Measurements from ENCODE around the gene TMIGD2.

The TMIGD2 gene

GRCh38 chr19:4326837-4327251, 24.7 kb upstream of the TMIGD2 start:
- DNase-seq (ENCODE audit: low read depth in 2 of 2) = no peak

- no peak for DNase-seq (ENCODE audit: low read depth in 2 of 2)
These were observed 24.1 kb upstream of the TMIGD2 start for GRCh38 chr19:4326215-4326836.

GRCh38 chr19:4324228-4324627, 22.0 kb upstream of the TMIGD2 start:
- no peak for DNase-seq (ENCODE audit: low read depth in 2 of 2)

GRCh38 chr19:4323692-4324091, 21.5 kb upstream of the TMIGD2 start:
- no peak for DNase-seq (ENCODE audit: low read depth in 2 of 2)

GRCh38 chr19:4322942-4323665, 20.9 kb upstream of the TMIGD2 start:
- DNase-seq (ENCODE audit: low read depth in 2 of 2) = no peak

GRCh38 chr19:4320419-4320818, 18.2 kb upstream of the TMIGD2 start:
- no peak for DNase-seq (ENCODE audit: low read depth in 2 of 2)

GRCh38 chr19:4319067-4319718, 17.0 kb upstream of the TMIGD2 start:
- DNase-seq (ENCODE audit: low read depth in 2 of 2) = no peak

- DNase-seq (ENCODE audit: low read depth in 2 of 2) = no peak
These were observed 16.3 kb upstream of the TMIGD2 start for GRCh38 chr19:4318460-4318859.

GRCh38 chr19:4316956-4317355, 14.8 kb upstream of the TMIGD2 start:
- no peak for DNase-seq (ENCODE audit: low read depth in 2 of 2)

- no peak for DNase-seq (ENCODE audit: low read depth in 2 of 2)
These were observed 11.8 kb upstream of the TMIGD2 start for GRCh38 chr19:4313847-4314490.

GRCh38 chr19:4310247-4311121, 8.3 kb upstream of the TMIGD2 start:
- DNase-seq (ENCODE audit: low read depth in 2 of 2) = no peak

- DNase-seq (ENCODE audit: low read depth in 2 of 2) = no peak
These were observed 3.5 kb upstream of the TMIGD2 start for GRCh38 chr19:4305659-4306058.

- DNase-seq (ENCODE audit: low read depth in 2 of 2) = no peak
These were observed 3.0 kb upstream of the TMIGD2 start for GRCh38 chr19:4305257-4305612.

GRCh38 chr19:4304538-4305256, 2.5 kb upstream of the TMIGD2 start, which contains the start of gene FSD1:
Gene FSD1, plus strand, starts transcription at chr19:4304598. Its CDS starts 149 bp downstream, at chr19:4304747.
- DNase-seq (ENCODE audit: low read depth in 2 of 2) = peak in 1 of 2 donors; percentile 69

GRCh38 chr19:4303819-4304537, 1.8 kb upstream of the TMIGD2 start:
- DNase-seq (ENCODE audit: low read depth in 2 of 2) = no peak

GRCh38 chr19:4301590-4302242, 473 bp downstream of the TMIGD2 start:
- DNase-seq (ENCODE audit: low read depth in 2 of 2) = no peak

GRCh38 chr19:4300589-4300988, 1.6 kb downstream of the TMIGD2 start:
- DNase-seq (ENCODE audit: low read depth in 2 of 2) = no peak

GRCh38 chr19:4298810-4299550, 3.2 kb downstream of the TMIGD2 start:
- DNase-seq (ENCODE audit: low read depth in 2 of 2) = no peak

Measured in stimulated activated CD4-positive, alpha-beta T cell treated with anti-CD3 and anti-CD28 coated beads, Interleukin-1b, Interleukin-23, amount 100 ng/mL, for 4 hours (primary cell).